DMS153 (cell line): ENCODE data around the gene CPXM1.

Experiments used
- DNase-seq: peaks from one replicate; lab custom pipeline; 2025; lab: John Stamatoyannopoulos, UW

CPXM1 gene

GRCh38 chr20:2763186-2763585 is 37.2 kb downstream of the CPXM1 start:
- DNase-seq, result no peak

GRCh38 chr20:2762578-2763131 is 37.8 kb downstream of the CPXM1 start:
- DNase-seq, result no peak

GRCh38 chr20:2761885-2762284 is 38.5 kb downstream of the CPXM1 start:
- no peak for DNase-seq

GRCh38 chr20:2760952-2761305 is 39.5 kb downstream of the CPXM1 start:
- DNase-seq, result no peak

GRCh38 chr20:2760297-2760951 is 40.0 kb downstream of the CPXM1 start:
- no peak for DNase-seq

- no peak for DNase-seq
Observed at GRCh38 chr20:2759603-2760296, 40.7 kb downstream of the CPXM1 start.

GRCh38 chr20:2759143-2759542 is 41.3 kb downstream of the CPXM1 start:
- no peak for DNase-seq

GRCh38 chr20:2757969-2758368 is 42.5 kb downstream of the CPXM1 start:
- no peak for DNase-seq

- no peak for DNase-seq
Observed at GRCh38 chr20:2757001-2757400, 43.4 kb downstream of the CPXM1 start.

GRCh38 chr20:2756056-2756611 is 44.3 kb downstream of the CPXM1 start:
- DNase-seq, result no peak

- no peak for DNase-seq
Observed at GRCh38 chr20:2755451-2756055, 44.9 kb downstream of the CPXM1 start.

GRCh38 chr20:2754424-2754823 is 46.0 kb downstream of the CPXM1 start:
- no peak for DNase-seq

- DNase-seq, result no peak
Observed at GRCh38 chr20:2753461-2754040, 46.9 kb downstream of the CPXM1 start.

GRCh38 chr20:2752567-2753460 is 47.6 kb downstream of the CPXM1 start:
- DNase-seq, result no peak

GRCh38 chr20:2751878-2752566 is 48.4 kb downstream of the CPXM1 start:
- no peak for DNase-seq

GRCh38 chr20:2751347-2751877 is 49.0 kb downstream of the CPXM1 start:
- DNase-seq, result no peak

GRCh38 chr20:2750491-2751251 is 49.8 kb downstream of the CPXM1 start:
- no peak for DNase-seq

GRCh38 chr20:2749951-2750490 is 50.4 kb downstream of the CPXM1 start:
- no peak for DNase-seq

GRCh38 chr20:2749343-2749950 is 51.0 kb downstream of the CPXM1 start:
- DNase-seq, result no peak
